Retina (tissue), 1 donor: ENCODE results near the gene TMEM94.
"Not testable (repeated sequence)": the region's sequence is repeated elsewhere in the genome, so short reads cannot be mapped to it uniquely, and the experiment has no call there.

Source experiments
- DNase-seq: peaks from one replicate; pipeline ENCODE4 v3.0.0-alpha.2; 2016

The TMEM94 gene

GRCh38 chr17:75477490-75477862, 21.0 kb downstream of the TMEM94 start:
- DNase-seq, result not testable (repeated sequence)

- no peak for DNase-seq
Measured at GRCh38 chr17:75478508-75478907, 22.1 kb downstream of the TMEM94 start.

- DNase-seq, result no peak
Measured at GRCh38 chr17:75480281-75480680, 23.8 kb downstream of the TMEM94 start.

- DNase-seq, result no peak
Measured at GRCh38 chr17:75481194-75482068, 25.0 kb downstream of the TMEM94 start.

GRCh38 chr17:75482098-75482942, 25.9 kb downstream of the TMEM94 start:
- DNase-seq, result no peak

DNA sequence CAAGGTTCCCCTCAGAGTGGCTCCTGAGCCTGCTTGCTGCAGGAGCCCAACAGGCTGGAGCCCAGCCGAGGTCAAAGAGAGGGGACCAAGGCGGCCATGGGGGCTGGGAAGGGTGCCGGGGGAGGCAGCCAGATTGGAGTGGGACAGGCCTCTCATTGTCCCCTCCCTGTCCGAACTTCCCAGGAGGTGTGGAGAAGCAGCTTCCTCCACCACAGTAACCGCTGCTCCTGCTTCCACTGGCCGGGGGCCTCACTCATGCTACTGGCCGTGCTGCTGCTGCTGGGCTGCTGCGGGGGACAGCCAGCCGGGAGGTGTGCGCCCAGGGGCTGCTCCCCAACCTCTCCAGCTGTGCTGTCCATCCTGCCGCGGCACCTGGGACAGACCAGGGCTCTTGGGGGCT, 29.3 kb downstream of the TMEM94 start:
- no peak for DNase-seq

DNA sequence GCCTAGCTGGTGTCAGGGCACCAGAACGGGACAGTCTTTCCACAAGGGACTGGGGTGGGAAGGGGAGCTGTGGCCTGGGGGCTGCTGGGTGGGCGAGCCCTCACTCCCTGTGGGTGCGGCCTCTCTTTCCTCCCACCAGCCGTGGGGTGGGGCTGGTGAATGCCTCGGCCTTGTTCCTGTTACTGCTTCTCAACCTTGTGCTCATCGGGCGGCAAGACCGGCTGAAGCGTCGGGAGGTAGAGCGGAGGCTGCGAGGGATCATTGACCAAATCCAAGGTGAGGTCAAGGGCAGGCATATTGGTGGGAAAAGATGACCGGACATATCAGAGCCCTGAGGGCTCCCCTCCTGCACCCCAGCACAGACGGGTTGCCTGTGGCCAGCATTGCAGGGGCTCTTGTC, 29.7 kb downstream of the TMEM94 start:
- DNase-seq, result no peak

GRCh38 chr17:75486951-75487350, 30.5 kb downstream of the TMEM94 start:
- DNase-seq, result no peak

DNA sequence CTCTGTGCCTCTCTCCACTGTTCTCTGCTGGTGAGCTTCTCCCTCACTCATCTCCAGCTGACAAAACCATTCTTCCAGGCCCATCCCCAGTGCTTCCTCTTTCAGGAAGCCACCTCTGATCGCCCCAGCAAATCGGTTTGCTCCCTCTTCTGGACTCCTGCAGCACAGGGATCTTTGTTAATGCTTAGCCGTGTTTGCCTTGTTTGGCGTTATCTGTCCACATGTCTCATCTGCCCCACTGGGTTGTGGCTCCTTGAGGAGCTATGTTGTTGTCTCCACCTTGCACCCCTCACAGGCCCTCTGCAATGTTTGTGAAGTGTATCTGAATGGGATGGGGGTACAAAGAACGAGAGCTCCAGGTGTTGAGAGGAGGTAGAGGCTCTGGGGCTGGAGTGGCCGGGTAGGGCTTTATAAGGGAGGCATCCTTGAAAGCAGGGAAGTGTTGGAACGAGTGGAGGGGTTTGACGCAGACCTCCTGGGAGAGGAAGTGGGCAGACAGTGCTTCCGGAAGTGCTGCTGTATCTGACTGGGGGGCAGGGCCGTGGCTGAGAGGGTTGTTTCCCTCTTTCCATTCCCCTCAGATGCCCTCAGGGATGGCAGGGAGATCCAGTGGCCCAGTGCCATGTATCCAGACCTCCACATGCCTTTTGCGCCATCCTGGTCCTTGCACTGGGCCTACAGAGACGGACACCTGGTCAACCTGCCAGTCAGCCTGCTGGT, 31.1 kb downstream of the TMEM94 start:
- no peak for DNase-seq

DNA sequence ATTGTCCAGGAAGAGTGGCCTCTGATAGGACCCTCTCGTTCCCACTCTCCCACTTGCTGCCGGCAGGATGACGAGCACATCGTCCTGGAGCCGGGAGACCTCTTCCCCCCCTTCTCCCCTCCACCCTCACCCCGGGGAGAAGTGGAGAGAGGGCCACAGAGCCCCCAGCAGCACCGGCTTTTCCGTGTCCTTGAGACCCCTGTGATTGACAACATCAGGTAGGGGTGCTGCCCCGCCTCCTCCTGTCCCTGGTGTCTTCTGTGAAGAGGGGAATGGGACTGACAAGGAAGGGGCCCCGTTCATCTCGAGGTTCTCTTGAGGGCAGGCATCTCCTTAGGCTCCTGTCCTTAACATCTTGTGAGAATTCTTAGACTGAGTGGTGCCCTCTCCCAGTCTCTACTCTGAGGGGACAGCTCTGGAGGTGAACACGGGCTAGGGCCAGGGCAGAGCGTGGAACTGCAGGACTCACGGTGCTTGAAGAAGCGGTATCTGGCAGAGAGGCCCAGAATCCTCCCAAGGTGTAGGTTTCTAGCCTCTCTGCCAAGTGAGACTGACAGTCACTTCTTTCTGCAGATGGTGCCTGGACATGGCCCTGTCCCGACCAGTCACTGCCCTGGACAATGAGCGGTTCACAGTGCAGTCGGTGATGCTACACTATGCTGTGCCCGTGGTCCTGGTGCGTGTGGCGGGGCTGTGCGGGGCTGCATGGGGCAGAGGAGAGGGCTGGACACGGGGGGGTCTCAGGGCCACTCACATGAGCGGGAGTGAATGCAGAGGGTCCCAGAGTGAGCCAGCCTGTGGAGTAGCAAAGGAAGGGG, 32.5 kb downstream of the TMEM94 start:
- no peak for DNase-seq

GRCh38 chr17:75489511-75489955, 33.1 kb downstream of the TMEM94 start:
- DNase-seq, result no peak

- no peak for DNase-seq
Measured at GRCh38 chr17:75490173-75490743, 33.8 kb downstream of the TMEM94 start.

DNA sequence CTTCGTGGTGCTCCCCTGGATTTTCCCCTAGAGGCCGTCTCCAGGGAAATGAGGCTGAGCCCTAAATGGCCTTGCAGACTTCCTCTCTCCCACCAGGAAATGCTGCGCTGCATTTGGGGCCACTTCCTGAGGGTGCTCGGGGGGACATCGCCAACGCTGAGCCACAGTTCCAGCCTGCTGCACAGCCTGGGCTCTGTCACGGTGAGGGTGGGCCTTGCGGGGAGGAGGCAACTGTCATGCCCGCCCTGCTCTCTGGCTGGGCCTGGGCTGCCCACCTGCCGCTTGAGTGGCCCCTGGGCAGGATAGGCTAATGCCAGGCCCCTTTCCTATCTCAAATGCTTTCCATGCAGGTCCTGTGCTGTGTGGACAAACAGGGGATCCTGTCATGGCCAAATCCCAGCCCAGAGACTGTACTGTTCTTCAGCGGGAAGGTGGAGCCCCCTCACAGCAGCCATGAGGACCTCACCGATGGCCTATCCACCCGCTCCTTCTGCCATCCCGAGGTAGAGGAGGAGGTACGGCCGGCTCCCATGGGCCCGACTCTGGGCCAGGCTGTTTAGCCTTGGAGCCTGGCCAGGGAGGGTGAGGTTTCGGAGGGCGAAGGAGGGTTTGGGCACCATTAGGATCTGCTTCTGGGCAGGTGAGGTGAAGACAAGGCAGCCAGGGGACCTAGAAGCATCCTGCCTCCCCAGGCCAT, 34.7 kb downstream of the TMEM94 start:
- no peak for DNase-seq

DNA sequence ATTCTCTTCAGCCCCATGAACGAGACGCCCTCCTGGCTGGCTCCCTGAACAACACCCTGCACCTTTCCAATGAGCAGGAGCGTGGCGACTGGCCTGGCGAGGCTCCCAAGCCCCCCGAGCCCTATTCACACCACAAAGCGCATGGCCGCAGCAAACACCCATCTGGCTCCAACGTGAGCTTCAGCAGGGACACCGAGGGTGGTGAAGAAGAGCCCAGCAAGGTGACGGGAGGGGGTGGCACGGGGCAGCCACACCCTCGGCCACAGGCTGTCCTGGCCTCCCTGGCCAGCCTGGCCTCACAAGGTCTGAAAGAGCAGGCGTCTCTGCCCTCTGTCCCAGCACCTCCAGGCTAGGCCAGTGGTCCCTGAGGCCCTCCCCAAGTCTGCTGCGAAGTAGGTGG, 35.2 kb downstream of the TMEM94 start:
- no peak for DNase-seq

DNA sequence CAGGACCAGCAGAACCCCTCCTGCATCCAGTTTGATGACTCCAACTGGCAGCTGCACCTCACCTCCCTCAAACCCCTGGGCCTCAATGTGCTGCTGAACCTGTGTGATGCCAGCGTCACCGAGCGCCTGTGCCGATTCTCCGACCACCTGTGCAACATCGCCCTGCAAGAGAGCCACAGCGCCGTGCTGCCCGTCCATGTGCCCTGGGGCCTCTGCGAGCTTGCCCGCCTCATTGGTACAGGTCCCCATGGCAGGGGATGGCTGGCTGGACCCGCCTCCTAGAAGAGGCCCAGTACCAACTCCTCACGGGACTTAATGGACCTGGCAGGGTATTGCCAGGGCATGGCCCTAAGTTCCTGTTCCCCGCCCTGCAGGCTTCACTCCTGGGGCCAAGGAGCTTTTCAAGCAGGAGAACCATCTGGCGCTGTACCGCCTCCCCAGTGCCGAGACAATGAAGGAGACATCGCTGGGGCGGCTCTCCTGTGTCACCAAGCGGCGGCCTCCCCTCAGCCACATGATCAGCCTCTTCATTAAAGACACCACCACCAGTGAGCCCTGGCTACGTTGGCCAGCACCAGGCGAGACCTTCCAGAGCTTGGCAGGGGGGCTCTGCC, 36.2 kb downstream of the TMEM94 start:
- DNase-seq, result no peak

DNA sequence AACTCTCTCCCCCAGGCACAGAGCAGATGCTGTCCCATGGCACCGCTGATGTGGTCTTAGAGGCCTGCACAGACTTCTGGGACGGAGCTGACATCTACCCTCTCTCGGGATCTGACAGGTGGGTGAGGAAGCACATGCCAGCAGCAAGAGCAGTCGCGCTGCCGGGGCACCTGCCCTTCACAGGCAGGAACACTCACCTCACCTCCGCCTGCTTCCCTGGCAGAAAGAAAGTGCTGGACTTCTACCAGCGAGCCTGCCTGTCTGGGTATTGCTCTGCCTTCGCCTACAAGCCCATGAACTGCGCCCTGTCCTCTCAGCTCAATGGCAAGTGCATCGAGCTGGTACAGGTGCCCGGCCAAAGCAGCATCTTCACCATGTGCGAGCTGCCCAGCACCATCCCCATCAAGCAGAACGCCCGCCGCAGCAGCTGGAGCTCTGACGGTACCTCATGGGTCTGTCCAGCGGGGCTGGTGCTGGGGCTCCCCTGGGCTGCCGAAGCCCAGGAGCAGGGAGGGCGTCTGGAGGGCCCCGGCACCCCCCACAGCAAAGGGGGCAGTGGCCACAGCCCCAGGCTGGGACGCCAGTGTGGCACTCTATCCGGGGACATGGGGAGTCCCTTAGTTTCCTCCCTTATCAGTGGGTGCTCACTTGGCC, 37.2 kb downstream of the TMEM94 start:
- DNase-seq, result no peak

- no peak for DNase-seq
Measured at GRCh38 chr17:75494326-75494877, 38.0 kb downstream of the TMEM94 start.

DNA sequence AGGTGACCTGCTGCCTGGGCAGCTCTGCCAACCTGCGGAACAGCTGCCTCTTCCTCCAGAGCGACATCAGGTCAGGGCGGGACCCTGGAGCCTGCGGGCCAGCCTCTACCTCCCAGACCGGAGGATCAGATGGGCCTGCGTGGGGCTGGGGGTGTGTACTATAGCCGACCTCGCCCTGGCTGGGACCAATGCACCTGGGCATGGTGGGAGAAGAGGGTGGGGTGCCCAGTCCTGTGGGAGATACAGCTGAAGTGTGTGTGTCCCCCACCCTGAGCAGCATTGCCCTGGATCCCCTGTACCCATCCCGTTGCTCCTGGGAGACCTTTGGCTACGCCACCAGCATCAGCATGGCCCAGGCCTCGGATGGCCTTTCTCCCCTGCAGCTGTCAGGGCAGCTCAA, 39.6 kb downstream of the TMEM94 start:
- DNase-seq, result no peak

GRCh38 chr17:75498039-75498725, 41.7 kb downstream of the TMEM94 start:
- no peak for DNase-seq
